ENCODE data around the gene MARCHF6. TPM values are rescaled to one million over a fixed set of nuclear protein-coding genes. Genes with fewer than 3 reads are reported as not detected.
"Not testable (repeated sequence)": the region's sequence is repeated elsewhere in the genome, so short reads cannot be mapped to it uniquely, and the experiment has no call there.

MARCHF6 gene
- total RNA-seq, 4 donors from 2014 or later, result 93.5 to 177 (median 111) TPM

GRCh38 chr5:10374046-10375022, 20.8 kb downstream of the MARCHF6 start:
- TF ChIP-seq POLR2AphosphoS5 (IDR thresholded peaks at IDR 0.05) (no peak), EP300 (IDR thresholded peaks at IDR 0.05; ENCODE audit: low read depth) (no peak), POLR2A (IDR thresholded peaks at IDR 0.05) (no peak), CTCF (IDR thresholded peaks at IDR 0.05) (no peak)
- intact Hi-C loops (cut with DNase I; ENCODE audit: low total_unique reads), result no loop called here
- Histone ChIP-seq H3K27me3 (no peaks in the 10 kb centered on the region), H3K36me3 (no peaks in the 10 kb centered on the region), H3K9me3 (no peaks in the 10 kb centered on the region), H3K27ac (no peak overlapping the region), H3K4me1 (peaks cover 6 to 50% (median 12%) of the 10 kb centered on the region in 4 donors), H3K4me3 (no peak overlapping the region)
- in situ Hi-C loops (cut with MboI; ENCODE audit: low pct_ligation_motif_present in 1 of 4, low pct_unique_long_range_greater_than_20kb in 1 of 4, low sequenced_read_pairs in 3 of 4), result no loop called here
- 71 to 76% methylated on average over 9 to 10 of the region's 11 CpGs for WGBS, 2 donors (ENCODE audit: low coverage in 1 of 2)
- DNase-seq, result no peak

GRCh38 chr5:10375146-10375545, 21.7 kb downstream of the MARCHF6 start:
- H3K9me3 ChIP-seq; intact Hi-C loops (cut with DNase I; ENCODE audit: low total_unique reads); H3K27ac ChIP-seq; H3K27me3 ChIP-seq; in situ Hi-C loops (cut with MboI; ENCODE audit: low pct_ligation_motif_present in 1 of 4, low pct_unique_long_range_greater_than_20kb in 1 of 4, low sequenced_read_pairs in 3 of 4); H3K36me3 ChIP-seq; DNase-seq; H3K4me3 ChIP-seq: not testable (repeated sequence)
- peaks cover 6 to 46% (median 12%) of the 10 kb centered on the region in 4 donors for H3K4me1 ChIP-seq
- whole genome bisulfite sequencing, 2 donors (ENCODE audit: low coverage in 1 of 2), result 99% methylated on average over 28 of the region's 29 CpGs; no CpG with 5 or more reads in 1 of the 2 donors

DNA sequence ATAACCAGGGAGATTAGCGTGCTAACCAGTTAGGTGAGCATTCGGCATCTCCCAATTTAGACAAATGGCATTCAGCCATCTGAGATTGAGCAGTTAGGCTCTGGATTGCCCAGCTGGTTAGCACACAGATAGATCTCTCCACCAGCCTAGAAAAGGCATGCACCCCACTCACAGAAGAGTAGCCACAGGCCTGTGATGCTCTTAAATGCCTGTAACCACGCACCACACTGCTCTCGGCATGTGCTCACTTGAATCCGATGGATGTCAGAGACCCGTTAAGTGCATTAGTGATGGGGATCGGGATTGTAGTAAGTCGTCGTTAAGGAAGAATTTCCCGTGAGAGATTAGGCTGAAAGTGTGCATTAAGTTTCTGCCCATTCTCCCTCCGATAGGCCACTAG, 23.0 kb downstream of the MARCHF6 start:
- TF ChIP-seq CTCF (IDR thresholded peaks at IDR 0.05) (no peak), EP300 (IDR thresholded peaks at IDR 0.05; ENCODE audit: low read depth) (no peak), POLR2A (IDR thresholded peaks at IDR 0.05) (no peak), POLR2AphosphoS5 (IDR thresholded peaks at IDR 0.05) (no peak)
- 80% methylated on average over 1 to 11 of the region's 11 CpGs for whole genome bisulfite sequencing, 2 donors (ENCODE audit: low coverage in 1 of 2)
- intact Hi-C loops (cut with DNase I; ENCODE audit: low total_unique reads), result no loop called here

DNA sequence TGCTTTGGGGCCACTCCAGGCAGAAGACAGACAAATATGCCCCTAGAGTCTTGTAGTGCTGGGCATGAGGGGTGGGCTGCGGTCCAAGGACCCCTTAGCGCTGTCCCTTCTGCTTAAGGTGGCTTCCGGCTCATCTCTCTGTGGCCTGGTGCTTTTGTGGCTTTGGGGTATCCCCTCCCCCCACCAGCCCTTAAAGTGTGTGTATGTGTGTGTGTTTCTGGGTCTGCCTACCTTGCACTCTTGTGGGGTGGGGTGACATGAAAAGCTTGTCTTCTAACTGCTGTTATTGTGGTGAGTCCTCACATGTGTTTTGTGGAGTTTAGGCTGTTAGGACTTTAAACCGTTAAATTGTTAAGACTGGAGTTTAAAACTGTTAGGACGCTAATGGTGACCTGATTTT, 23.6 kb downstream of the MARCHF6 start:
- in situ Hi-C loops (cut with MboI; ENCODE audit: low pct_ligation_motif_present in 1 of 4, low pct_unique_long_range_greater_than_20kb in 1 of 4, low sequenced_read_pairs in 3 of 4) (no loop called here), intact Hi-C loops (cut with DNase I; ENCODE audit: low total_unique reads) (no loop called here)
- Histone ChIP-seq H3K9me3 (no peaks in the 10 kb centered on the region), H3K4me1 (peaks cover 0 to 33% (median 12%) of the 10 kb centered on the region in 4 donors), H3K27ac (no peak overlapping the region), H3K27me3 (no peaks in the 10 kb centered on the region), H3K4me3 (no peak overlapping the region), H3K36me3 (peaks cover 0 to 5% (median 2%) of the 10 kb centered on the region in 4 donors)
- WGBS, 2 donors (ENCODE audit: low coverage in 1 of 2), result 85 to 87% methylated on average over 3 to 5 of the region's 5 CpGs
- no peak for DNase-seq
- no peak for TF ChIP-seq POLR2AphosphoS5 (IDR thresholded peaks at IDR 0.05)
- no peak for TF ChIP-seq POLR2A (IDR thresholded peaks at IDR 0.05)
- TF ChIP-seq EP300 (IDR thresholded peaks at IDR 0.05; ENCODE audit: low read depth), result no peak
- TF ChIP-seq CTCF (IDR thresholded peaks at IDR 0.05), result no peak

More for the DNA sequence above, 23.0 kb downstream of the MARCHF6 start:
- no peak overlapping the region for H3K4me3 ChIP-seq
- peaks cover 0 to 4% (median 0%) of the 10 kb centered on the region in 4 donors for H3K36me3 ChIP-seq
- in situ Hi-C loops (cut with MboI; ENCODE audit: low pct_ligation_motif_present in 1 of 4, low pct_unique_long_range_greater_than_20kb in 1 of 4, low sequenced_read_pairs in 3 of 4), result no loop called here
- no peak overlapping the region for H3K27ac ChIP-seq
- no peaks in the 10 kb centered on the region for H3K9me3 ChIP-seq
- peaks cover 0 to 35% (median 12%) of the 10 kb centered on the region in 4 donors for H3K4me1 ChIP-seq
- no peak for DNase-seq
- H3K27me3 ChIP-seq, result no peaks in the 10 kb centered on the region

All from transverse colon (tissue), 4 donors.